Left ventricle myocardium inferior (tissue), 1 donor: ENCODE data around the gene MT2A. TPM values are rescaled to one million over a fixed set of nuclear protein-coding genes. Genes with fewer than 3 reads are reported as not detected.

ENCODE experiments used
- DNase-seq: peaks from one replicate; pipeline ENCODE4 v3.0.0-alpha.2; 2020
- H3K27ac ChIP-seq: fragments of 200-600 bp; replicated peaks from 2 replicates; pipeline ENCODE4 v1.8.0; 2021
- H3K27me3 ChIP-seq: fragments of 200-600 bp; 2 replicates; pipeline ENCODE4 v1.8.0; 2021; ENCODE audit warnings: low read depth
- H3K36me3 ChIP-seq: fragments of 200-600 bp; 2 replicates; pipeline ENCODE4 v1.8.0; 2021
- H3K4me1 ChIP-seq: fragments of 200-600 bp; 2 replicates; pipeline ENCODE4 v1.8.0; 2021
- H3K4me3 ChIP-seq: fragments of 200-600 bp; 2 replicates; pipeline ENCODE4 v1.8.0; 2021; ENCODE audit warnings: mild to moderate bottlenecking, moderate library complexity
- H3K9me3 ChIP-seq: fragments of 200-600 bp; replicated peaks from 2 replicates; pipeline ENCODE4 v1.8.0; 2021
- intact Hi-C: fragments of 100-400 bp; cut with micrococcal nuclease; formaldehyde crosslinking; loops from one replicate; pipeline ENCODE4 v1.11.0; 2022
- total RNA-seq: library from RNA; stranded (reverse); fragmentation: NEBNext Ultra II Directional; extraction: Animal tissue kit (Norgen Biotek cat#: 25700); gene quantifications from one replicate; pipeline ENCODE4 v1.2.1, GENCODE V29; 2021
- TF ChIP-seq, protein P1 (sequence below): fragments of 200-600 bp; IDR thresholded peaks from 2 replicates; pipeline ENCODE4 v1.8.0; 2021; ENCODE audit warnings: antibody characterized with exemption, mild to moderate bottlenecking, borderline replicate concordance
- donor health status: DM: no; HTN: yes; CAD: no; lungs with severe emphysema.

Gene MT2A
- total RNA-seq, 1 donor from 2014 or later = 115 TPM

GRCh38 chr16:56658327-56658875 lies 50.0 kb downstream of the MT2A start:
- no peaks in the 10 kb centered on the region for H3K36me3 ChIP-seq
- peak; percentile 43 for DNase-seq
- H3K27ac ChIP-seq = no peak overlapping the region
- H3K9me3 ChIP-seq = no peaks in the 10 kb centered on the region
- H3K4me1 ChIP-seq = peaks cover 23% of the 10 kb centered on the region
- TF ChIP-seq, protein P1, sequence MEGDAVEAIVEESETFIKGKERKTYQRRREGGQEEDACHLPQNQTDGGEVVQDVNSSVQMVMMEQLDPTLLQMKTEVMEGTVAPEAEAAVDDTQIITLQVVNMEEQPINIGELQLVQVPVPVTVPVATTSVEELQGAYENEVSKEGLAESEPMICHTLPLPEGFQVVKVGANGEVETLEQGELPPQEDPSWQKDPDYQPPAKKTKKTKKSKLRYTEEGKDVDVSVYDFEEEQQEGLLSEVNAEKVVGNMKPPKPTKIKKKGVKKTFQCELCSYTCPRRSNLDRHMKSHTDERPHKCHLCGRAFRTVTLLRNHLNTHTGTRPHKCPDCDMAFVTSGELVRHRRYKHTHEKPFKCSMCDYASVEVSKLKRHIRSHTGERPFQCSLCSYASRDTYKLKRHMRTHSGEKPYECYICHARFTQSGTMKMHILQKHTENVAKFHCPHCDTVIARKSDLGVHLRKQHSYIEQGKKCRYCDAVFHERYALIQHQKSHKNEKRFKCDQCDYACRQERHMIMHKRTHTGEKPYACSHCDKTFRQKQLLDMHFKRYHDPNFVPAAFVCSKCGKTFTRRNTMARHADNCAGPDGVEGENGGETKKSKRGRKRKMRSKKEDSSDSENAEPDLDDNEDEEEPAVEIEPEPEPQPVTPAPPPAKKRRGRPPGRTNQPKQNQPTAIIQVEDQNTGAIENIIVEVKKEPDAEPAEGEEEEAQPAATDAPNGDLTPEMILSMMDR = no peak
- intact Hi-C loops = no loop called here
- H3K4me3 ChIP-seq = peak overlapping the region; percentile 72
- H3K27me3 ChIP-seq = peaks cover 41% of the 10 kb centered on the region

Other genes with a start within 250 kb of the MT2A start
- gene AMFR, start 183.0 kb upstream of the MT2A start, total RNA-seq = 65.2 TPM
- 59.5 TPM for gene NUDT21, start 157.3 kb upstream of the MT2A start, total RNA-seq
- 35.4 TPM for gene OGFOD1, start 157.0 kb upstream of the MT2A start, total RNA-seq
- gene BBS2, start 88.6 kb upstream of the MT2A start, total RNA-seq = 48.7 TPM
- gene MT4, start 43.5 kb upstream of the MT2A start, total RNA-seq = not detected
- gene MT3, start 19.1 kb upstream of the MT2A start, total RNA-seq = 4.1 TPM
- 126 TPM for gene MT1E, start 17.2 kb downstream of the MT2A start, total RNA-seq
- 3.1 TPM for gene MT1M, start 24.1 kb downstream of the MT2A start, total RNA-seq
- gene MT1A, start 30.1 kb downstream of the MT2A start, total RNA-seq = 1.2 TPM
- not detected for gene MT1B, start 43.3 kb downstream of the MT2A start, total RNA-seq
- gene MT1F, start 49.4 kb downstream of the MT2A start, total RNA-seq = 0.85 TPM
- not detected for gene MT1G, start 59.5 kb downstream of the MT2A start, total RNA-seq
- gene MT1H, start 61.2 kb downstream of the MT2A start, total RNA-seq = not detected
- gene MT1X, start 73.9 kb downstream of the MT2A start, total RNA-seq = 91.8 TPM
- 27.1 TPM for gene NUP93, start 121.5 kb downstream of the MT2A start, total RNA-seq